ENCODE results near the gene PI16. TPM values are rescaled to one million over a fixed set of nuclear protein-coding genes. Genes with fewer than 3 reads are reported as not detected.

PI16 gene
- not detected in 5 replicates for total RNA-seq (2022; extraction: Qiagen RNA extraction; ENCODE audit: low read depth)

DNA sequence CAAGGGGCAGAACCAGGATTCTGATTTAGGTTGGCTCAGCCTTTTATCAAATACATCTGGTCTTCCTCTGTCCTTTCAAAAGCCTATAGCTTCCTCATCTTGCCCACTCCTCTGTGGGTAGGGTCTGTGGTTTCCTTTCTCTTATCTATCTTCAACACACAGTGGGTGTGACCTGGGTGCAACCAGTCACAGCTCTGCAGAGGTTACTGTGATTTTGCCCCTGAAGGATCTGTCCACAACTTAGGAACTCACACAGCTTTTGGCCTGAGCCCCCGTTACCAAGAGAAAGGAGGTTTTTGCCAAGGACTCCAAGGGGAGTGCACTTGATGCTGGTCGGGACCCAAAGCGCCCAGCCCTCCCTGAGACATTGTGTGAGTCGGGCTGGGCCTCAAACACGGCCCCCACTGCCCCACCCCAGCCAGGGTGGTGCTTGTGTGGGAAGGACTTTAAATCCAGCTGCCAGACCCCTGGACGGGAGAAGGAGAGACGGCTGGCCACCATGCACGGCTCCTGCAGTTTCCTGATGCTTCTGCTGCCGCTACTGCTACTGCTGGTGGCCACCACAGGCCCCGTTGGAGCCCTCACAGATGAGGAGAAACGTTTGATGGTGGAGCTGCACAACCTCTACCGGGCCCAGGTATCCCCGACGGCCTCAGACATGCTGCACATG is at the start of gene PI16:
TSS of gene PI16 (plus strand) at position 477 of the 670 bp plus-strand sequence. CDS start at position 500, 23 bp downstream.

DNA sequence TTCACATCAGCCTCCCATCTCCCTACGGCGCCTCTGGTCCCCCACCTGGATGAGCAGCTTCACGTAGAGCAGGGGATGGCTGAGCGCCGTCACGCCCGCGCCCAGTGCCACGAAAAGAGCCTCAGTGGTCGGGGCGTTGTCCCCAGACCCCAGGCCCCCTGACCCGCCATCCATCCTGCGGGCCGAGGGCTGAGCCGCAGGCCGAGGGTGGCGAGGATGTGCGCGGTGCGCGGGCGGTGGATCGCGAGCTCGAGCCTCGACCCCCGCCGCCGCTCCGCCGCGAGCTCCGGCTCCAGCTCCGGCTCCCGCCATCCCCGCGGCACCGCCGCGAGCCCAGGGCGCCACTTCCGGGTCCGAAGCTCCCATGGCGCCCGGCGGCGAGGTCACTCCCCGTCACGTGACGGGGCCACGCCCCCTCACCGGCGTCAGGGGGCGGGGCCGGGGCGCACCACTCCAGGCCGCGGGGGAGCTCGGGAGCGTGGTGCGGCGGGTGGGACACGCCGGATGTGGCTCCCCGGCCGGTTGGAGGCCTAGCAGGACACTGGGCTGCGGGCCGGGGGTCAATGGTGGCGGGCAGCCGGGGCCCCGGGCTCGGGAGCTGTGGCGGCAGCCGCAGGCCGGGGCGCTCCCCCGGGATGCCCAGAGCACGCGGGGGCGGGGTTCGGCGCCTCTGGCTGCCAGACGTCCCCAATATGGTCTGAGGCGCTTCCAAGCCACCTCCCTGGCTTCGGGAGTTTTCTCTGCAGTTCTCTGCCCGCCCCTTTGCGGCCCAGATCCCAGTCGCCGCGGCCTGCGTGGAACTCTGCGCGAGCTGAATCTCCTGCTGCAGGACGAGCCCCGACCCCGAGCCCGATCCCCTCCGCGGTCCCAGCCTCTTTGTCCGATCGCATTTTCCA is 31.5 kb downstream of the PI16 start, which contains the start of gene MTCH1:
TSS of gene MTCH1 (minus strand) at position 389 of the 896 bp plus-strand sequence. CDS start at position 366, 23 bp downstream.

DNA sequence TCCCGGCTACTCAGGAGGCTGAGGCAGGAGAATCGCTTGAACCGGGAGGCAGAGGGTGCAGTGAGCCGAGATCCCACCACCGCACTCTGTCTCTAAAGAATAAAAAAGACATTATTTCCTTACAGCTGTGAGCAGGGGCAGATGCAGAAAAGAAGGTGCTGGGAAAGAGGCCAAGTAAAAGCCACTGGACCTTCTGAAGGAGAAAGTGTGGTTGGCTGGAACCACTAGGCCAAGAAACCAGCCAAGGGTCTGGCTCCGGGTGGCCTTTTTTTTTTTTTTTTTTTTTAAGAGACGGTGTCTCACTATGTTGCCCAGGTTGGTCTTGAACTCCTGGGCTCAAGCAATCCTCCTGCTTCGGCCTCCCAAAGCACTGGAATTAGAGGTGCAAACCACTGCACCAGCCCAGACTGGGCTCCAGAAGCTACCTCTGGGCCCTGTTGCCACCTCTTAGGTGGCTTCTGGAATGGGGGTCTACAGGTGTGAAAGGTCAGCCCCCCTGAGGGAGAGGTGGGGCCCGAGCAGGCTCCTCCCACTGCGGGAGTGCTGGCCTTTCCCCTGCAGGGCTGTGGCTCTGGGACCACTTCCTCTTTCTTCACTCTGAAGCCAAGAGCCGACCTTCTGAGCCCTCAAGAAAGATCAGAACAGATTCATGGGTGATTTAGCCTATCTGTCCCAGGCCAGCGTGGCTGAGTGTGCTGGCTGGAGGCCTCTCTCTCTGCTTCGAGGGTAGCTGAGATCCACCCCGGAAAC is 50.7 kb downstream of the PI16 start, which contains the start of gene FGD2:
TSS of gene FGD2 (plus strand) at position 595 of the 750 bp plus-strand sequence. CDS start 163 bp downstream, outside the sequence.

Other genes starting within 250 kb of the PI16 start
- 0.08 to 0.22 TPM (median 0.12 TPM) in 4 of 5 replicates, not detected in the other for gene CPNE5, start 115.3 kb upstream of the PI16 start, total RNA-seq (2022; extraction: Qiagen RNA extraction; ENCODE audit: low read depth)
- gene PPIL1, start 79.9 kb upstream of the PI16 start, total RNA-seq (2022; extraction: Qiagen RNA extraction; ENCODE audit: low read depth) = 44.2 to 47.9 TPM (median 46.6 TPM) in 5 replicates
- gene C6orf89, start 68.8 kb upstream of the PI16 start, total RNA-seq (2022; extraction: Qiagen RNA extraction; ENCODE audit: low read depth) = 15.5 to 19.3 TPM (median 17.5 TPM) in 5 replicates
- 112 to 139 TPM (median 133 TPM) in 5 replicates for gene MTCH1, start 31.5 kb downstream of the PI16 start, total RNA-seq (2022; extraction: Qiagen RNA extraction; ENCODE audit: low read depth)
- not detected in 5 replicates for gene FGD2, start 50.9 kb downstream of the PI16 start, total RNA-seq (2022; extraction: Qiagen RNA extraction; ENCODE audit: low read depth)
- 13.9 to 20.7 TPM (median 20.5 TPM) in 5 replicates for gene PIM1, start 215.4 kb downstream of the PI16 start, total RNA-seq (2022; extraction: Qiagen RNA extraction; ENCODE audit: low read depth)

Measured in A549 treated with CpdA at 1 μM for 4 hours (cell line).